NCI-H524 (cell line): ENCODE measurements around the gene TBC1D8B.

Experiments
- DNase-seq, 2 experiments: peaks; one replicate each; lab custom pipeline; 2025; lab: John Stamatoyannopoulos, UW

TBC1D8B gene

DNA sequence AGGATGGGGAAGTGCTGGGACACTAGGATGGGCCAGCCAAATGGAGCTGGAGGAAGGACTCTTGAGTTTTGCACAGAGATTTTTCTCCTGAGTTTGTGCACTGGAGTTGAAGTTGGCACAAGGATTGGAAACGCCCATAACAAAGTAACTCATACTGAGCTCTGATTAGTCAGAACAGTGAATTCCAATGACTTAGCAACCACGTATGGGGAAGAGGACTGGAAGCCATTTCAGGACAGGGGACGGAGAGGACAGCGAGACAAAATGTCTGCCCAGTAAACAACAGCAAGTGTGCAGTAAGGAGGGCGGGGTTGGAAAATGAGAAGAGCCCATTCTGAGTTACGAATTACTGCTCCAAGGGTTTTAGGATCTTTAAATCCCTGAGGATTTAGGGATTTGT lies 94.8 kb downstream of the TBC1D8B start:
- peak; percentile 29 to 65 for DNase-seq

DNA sequence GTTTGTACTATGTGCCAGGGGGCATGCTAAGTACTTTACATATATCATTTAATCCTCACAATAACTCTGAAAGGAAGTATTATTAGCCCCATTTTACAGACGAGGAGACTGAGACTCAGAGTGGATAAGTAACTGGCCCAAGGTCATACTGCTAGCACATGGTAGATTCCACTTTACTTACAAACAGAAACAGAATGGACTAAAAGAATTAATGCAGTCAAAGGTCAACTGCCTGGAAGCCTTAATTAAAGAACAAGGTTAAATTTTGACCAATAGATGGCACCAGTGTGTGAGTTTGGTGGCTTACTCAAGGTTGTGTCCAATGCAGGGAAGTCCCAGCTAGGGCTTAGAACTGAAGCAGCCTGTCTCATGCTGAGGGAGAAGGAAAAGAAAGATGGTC lies 96.0 kb downstream of the TBC1D8B start:
- DNase-seq, result peak; percentile 27 to 73

DNA sequence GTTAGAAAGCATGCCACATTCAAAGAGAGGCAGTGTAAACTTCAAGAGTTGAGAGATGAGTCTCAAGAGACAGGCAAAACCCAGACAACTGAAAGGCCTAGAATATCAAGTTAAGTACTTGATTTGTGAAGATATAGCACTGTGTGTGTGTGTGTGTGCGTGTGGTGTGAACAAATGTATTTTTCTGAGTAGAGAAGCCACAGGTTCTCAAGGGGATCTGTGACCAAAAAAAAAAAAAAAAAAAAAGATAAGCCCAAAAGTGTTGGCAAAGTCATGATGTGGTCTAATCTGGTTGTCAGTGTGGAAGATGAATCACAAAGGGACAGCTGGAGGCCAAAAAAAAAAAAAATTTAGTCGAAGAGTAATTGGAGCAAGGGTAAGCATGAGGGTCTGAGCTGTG lies 96.8 kb downstream of the TBC1D8B start:
- DNase-seq, result no peak

DNA sequence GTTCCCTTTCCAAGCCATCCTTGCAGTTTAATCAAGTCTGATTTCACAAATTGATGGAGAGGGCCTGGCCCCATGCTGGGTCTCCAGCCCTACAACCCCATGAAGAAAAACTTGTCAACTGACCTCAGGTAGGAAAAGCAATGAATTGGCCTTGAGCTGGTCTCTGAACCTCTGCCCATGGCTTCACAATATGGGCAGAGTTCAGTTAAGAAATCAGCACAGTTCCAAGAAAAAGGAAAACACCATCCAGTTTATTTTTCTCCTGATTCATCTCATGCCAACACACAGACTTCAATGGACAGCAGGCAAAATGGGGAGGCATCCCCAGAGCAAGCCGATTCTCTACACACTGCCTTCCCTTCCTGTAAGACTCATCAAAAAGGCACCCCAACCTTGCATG lies 97.4 kb downstream of the TBC1D8B start:
- DNase-seq, result no peak

DNA sequence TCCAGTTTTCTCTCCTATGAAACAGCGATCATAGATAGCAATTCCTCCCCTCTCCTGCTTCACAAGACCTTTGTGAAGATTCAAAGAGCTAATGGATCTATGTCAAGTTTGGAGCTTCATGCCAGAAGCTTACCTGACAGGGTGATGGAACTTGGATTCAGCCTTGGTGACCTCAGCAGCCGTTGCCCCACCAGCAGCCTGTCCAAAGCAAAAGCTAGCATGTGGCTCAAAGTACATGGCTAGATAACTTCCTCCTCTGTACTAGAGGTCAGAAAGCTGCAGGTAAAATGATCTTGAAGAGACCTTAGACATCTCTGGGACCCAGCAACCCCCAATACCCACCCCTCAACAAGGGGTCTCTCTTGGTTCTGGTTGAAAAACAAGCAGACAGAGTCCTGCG lies 98.9 kb downstream of the TBC1D8B start:
- DNase-seq, result no peak

DNA sequence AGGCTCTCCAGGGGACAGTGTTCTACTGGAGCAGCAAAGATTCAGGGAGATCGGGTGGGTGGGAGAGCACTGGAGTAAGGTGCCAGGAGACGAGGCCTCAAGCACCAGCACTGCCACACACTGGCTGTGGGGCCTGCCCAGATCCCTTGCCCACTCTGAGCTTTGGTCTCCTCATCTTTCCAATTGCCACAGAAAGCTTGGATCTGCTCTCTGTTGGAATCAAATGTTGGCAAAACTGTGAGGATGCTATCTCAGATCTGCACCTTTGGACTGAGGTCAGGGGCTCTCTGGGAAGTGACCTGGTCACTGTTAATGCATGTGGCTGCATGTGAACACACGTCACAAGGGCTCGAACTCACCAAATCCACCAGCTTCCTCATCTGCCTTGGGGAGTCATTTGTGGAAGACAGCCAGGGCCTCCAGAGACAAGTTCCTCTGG lies 99.3 kb downstream of the TBC1D8B start:
- no peak for DNase-seq

- peak; percentile 9 to 46 for DNase-seq
These were observed 100.2 kb downstream of the TBC1D8B start for GRCh38 chrX:106902684-106903083.

DNA sequence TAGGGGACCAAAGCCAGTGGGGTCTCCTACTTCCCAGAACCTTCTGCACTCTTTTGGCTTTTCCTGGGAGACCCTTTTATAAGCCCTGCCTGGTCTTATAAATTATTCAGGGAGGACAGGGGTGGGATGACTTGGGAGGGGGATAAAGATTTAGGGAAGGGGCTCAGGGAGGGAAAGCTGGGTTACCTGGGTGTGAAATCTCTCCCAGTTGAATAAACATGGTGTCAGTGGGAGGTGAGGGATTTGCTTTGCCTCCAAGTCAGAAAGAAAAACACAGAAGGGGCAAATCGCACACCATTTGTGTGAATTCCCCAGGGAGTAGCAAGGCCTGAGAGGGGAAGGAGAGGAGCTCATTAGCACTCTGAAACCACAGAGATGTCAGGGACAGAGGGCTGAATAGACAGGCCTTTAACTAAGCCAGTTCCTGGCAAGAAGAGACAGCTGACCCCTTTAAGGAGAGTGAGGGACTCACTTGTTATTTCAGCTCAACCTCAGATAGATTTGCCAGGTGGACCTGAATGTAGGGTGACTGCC lies 100.9 kb downstream of the TBC1D8B start, which contains the start of gene RIPPLY1:
Gene RIPPLY1, minus strand, starts transcription at position 51 of the 534 bp plus-strand sequence. CDS start 54 bp downstream, outside the sequence.
- peak; percentile 3 to 76 for DNase-seq

DNA sequence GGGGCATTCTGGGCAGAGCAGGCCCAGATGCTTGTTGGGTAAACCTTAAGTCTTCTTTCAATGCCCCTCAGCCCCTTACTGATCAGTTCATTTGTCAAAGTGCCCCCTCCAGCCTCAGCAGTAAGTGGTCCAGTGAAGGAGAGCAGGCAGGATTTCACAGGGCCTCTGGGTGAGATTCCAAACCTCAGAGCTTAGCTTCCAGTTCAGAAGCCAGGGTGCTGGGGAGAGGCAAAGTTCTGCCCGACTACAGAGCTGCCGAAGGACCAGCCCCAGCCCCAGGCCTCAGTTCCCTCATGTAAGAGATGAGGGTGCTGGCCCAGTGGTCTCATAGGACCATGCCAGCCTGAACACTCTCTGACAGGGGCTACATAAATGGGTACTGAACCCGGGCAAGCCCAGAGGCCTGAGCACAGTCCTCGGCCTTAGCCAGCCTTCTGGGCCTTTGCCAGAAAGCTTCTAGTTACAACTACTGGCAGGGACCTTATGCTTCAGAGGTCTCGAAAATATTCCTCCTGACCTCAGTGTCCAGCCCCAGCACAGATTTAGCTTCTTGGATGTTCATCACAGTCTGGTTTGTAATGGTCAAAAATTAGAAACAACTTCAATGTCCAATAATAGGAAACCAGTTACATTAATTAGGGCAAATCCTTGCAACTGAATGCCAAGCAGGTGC lies 101.5 kb downstream of the TBC1D8B start:
- DNase-seq, result peak in 1 of 2 experiments; percentile 3

DNA sequence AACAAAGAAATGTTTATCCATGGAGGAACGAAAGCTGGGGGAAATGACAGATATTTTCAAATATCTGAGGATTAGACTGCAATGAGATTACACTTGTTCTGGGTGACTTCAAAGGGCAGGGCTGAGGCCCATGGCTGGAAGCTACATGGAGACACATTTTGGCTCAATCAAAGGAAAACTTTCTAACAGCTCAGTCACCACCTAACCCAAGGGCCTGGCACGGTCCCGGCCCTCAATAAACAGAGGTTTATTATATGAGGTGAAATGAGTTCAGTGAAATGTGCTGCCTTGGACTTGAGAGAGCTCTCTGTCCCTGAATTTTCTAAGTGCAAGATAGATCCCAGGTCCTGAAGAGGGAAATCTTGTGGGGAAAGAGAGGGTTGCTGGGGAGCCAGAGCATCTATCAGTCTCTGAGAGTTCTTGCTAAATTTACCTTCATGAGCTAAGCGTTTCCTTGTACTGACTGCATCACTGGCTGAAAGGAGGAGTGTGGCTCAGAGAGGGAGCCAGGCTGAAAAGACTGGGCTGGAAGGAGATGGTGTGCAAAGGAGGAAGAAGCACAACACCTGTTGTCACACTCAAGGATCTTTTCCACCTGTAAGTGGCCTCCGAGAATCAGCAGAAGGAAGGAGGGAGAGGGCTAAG lies 102.7 kb downstream of the TBC1D8B start:
- no peak for DNase-seq

DNA sequence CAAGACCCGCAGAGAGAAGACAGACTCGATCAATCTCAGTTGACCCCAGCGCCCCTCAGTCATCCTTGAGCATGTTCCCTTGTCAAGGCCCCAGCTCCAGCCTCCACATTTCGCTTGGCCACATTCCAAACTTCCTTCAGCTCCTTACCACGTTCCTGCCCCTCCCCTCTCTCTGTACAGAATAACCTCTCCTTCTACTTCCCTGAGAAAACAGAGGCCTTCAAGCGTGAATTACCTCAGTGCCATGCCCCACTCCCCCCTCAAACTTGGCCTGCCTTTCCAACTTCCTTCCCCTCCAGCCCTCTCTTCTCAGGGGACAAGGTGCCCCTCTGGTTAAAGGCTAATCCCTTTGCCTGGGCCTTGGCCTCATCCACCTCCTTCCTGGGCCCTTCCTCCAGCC lies 103.9 kb downstream of the TBC1D8B start:
- no peak for DNase-seq

DNA sequence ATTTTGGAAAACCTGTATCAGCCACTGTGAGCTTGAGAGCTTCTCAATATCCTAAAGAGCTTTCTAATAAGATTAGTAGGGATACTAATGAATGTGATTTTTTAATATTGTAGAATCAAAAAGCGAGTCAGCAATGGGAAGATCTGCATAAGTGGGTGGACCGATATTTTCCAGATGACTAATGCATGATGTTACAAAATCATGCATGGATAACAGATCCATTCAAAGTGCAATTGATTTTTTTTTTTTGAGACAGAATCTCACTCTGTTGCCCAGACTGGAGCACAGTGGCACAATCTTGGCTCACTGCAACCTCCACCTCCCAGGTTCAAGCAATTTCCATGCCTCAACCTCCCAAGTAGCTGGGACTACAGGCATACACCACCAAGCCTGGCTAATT lies 110.4 kb downstream of the TBC1D8B start:
- no peak for DNase-seq

GRCh38 chrX:106917830-106918500 lies 115.5 kb downstream of the TBC1D8B start:
- DNase-seq, result no peak

GRCh38 chrX:106919932-106920452 lies 117.5 kb downstream of the TBC1D8B start, which contains the start of gene CLDN2:
CLDN2 (plus strand) TSS chrX:106920402; CDS start chrX:106928229, 7,827 bp downstream.
- no peak for DNase-seq

- no peak for DNase-seq
These were observed 119.2 kb downstream of the TBC1D8B start for GRCh38 chrX:106921637-106922036.
